ENCODE results near the gene RMND5B.
"Not testable (repeated sequence)": the region's sequence is repeated elsewhere in the genome, so short reads cannot be mapped to it uniquely, and the experiment has no call there.

The RMND5B gene

DNA sequence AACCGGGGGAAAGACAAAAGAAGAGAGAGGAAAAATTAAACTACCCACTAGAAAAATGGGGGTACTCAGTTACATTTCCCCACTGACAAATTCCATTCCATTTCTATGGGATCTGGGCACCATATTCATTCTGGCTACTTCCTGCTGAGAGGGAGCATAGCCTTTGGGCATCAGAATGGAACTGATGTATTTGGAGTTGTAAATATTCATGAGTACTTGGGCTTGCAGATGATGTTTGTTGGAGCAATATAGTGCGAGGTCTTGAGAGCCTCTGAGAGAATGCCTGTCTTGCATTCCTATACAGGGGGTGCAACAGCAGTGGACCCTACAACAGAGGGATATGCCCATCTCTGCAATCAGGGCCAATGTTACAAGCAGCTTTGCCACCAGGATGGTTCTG is 39.6 kb downstream of the RMND5B start:
- no peak for DNase-seq (ENCODE audit: low read depth, low spot score)

DNA sequence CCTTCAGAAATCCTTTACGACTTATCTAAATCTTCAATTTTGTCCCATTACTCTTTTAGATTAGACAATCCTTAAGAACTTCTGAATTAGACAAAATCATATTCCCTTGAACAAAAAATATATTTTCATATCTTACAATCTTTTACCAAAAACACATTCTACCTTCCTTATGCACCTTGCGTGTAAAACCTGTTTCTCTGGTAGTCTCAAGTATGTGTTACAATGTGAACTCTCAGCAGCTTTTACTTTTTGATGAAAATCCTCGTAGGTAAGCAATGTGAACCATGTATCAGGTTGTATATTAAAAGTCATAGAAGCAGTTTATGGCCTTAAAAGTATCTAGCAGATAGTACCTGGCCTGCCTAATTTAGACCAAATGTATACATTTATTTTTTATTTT is 43.6 kb downstream of the RMND5B start:
- DNase-seq (ENCODE audit: low read depth, low spot score) = no peak

DNA sequence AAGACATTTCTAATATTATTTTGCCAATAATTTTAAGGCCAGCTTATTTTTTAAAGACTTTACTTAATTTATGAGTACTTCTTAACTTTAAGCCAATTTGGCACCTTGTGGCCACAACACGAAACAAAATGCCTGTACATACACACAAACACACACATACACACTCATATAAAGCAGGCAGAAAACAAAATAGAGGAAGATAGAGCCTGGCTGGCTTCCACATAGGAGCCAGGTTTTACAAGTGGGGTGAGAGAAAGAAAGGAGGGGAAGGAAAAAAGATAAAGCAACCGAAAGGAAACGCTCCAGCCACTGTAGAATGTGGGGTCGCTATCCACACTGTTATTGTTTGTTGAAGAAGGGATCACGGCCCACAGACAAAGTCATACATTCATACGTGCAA is 46.0 kb downstream of the RMND5B start:
- DNase-seq (ENCODE audit: low read depth, low spot score) = no peak

DNA sequence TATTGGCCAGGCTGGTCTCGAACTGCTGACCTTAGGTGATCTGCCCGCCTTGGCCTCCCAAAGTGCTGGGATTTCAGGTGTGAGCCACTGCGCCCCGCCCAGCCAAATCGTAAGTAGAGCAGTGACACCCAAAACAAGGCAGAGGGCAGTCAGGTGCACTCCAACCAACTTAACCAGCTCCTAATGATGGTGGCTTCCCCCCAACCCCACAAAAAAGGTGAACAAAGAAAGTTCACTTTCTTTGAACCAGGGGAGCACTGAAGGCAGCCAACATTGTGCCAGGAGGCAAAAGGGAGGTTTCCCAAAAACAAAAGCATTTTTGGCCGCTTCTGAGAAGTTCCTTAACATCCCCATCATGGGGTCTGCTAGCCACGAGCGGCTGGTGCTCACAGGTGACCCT is 46.8 kb downstream of the RMND5B start:
- no peak for DNase-seq (ENCODE audit: low read depth, low spot score)

DNA sequence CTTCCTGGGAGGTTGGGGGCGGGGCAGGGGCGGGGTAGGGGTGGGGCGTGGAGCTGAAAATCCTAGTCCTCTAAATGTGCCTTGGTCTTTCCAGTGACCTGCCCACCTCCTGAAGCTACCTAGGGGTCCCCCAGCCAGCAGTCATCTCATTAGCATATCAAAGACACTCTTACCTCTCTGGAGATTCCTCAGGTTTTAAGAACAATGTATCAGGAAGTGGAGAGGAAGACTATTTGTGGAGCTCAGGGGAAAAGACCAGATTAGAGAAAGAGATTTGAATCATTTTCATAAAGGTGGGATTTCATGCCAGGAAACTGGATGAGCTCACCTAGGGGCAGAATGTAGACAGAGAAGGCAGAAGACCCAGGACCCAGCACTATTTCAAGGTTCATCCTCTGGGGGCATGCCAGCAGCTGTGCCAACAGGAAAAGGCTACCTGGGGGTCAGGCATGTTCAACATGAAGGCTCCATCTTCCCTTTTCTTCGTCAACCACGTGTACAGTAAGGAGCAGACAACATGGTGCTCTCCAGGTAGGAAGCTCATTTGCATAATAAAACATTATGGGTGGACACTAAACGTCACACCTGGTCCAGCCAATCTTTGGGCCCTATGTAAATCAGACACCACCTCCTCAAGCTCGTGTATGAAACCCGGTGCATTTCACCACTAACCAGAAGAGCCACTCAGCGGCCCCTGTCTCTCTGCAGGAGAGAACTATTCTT is 49.5 kb downstream of the RMND5B start:
- DNase-seq (ENCODE audit: low read depth, low spot score) = no peak

DNA sequence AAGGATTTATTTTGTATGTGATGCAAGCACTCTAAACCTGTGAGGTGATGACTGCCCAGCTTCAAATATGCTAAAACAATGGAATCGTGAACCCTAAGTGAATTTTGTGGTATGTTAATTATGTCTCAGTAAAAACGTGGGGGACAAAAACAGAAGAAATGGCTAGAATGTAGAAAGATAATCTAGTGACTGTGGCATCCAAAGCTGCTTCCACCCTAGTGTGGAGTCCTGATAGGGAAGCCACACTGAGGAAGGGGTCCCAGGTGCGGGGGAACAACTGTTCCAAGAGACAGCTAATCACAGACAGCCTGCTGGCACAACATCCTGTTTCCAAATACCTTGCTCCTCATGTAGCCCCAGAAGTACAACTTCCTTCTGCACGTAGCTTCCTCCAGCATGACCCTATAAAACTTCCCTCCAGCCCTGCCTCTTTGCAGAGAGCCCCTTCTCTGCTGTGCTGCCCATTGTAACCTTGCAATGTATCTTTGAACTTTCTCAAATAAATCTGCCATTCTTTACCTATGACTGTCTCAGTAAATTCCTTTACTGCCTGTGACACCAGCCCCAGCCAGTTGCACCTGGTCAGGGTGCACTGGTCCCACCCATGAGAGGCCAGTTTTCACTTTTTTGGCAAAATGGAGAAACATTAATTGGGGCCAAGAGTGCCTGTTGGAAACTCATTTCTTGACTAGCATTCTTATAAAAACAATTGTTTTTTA is 51.5 kb downstream of the RMND5B start:
- DNase-seq (ENCODE audit: low read depth, low spot score) = no peak

DNA sequence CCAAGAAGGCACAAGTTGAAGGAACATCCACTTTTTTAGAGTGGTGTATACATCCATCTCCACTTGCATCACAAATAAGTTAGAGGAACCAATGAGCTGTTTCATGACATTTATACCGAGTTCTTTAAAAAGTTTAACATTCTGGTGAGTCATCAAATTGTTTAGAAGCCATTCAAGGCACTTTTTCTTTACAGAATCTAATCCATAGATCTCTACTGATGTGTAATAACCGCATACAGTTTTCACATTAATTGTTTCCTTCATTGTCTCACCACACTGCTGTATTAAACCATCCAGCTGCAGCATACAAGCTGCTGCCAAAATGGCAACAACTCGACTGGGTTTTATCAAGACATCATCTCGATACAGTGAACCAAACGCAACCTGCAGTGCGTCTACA is 55.6 kb downstream of the RMND5B start:
- DNase-seq (ENCODE audit: low read depth, low spot score) = no peak

DNA sequence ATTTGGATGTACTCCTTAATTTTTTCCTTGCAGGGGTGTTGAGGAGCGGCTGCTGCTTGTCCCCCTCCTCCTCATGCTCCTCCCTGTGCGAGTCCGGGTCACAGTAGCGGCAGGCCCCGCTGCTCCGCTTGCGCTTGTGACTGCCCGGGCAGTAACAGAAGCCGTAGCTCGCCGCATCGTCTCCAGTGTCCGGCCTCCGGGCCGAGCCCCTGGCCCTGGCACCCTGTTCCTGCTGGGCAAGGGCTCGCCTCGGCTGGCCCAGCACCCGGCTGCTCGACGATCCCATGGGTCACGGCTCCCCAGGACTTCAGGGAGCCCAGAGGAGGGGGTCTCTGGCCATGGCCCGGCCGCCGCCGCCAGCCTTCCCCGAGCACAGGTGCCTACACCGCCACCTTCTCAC is 56.2 kb downstream of the RMND5B start, which contains the start of gene GMCL2:
TSS of gene GMCL2 (minus strand) at position 358 of the 400 bp plus-strand sequence. CDS start at position 286, 72 bp downstream.
- no peak for DNase-seq (ENCODE audit: low read depth, low spot score)

DNA sequence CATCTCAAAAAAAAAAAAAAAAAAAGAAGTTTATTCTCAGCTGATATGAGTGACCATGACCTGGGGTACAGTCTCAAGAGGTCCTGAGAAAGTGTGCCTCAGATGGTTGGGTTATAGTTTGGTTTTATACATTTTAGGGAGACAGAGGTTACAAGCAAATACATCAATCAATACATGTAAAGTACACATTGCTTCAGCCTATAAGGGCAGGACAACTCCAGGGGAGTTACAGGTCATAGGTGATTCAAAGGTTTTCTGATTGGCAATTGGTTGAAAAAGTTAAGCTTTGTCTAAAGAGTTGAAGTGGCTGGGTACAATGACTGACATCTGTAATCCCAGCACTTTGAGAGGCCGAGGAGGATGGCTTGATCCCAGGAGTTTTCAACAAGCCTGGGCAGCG is 58.6 kb downstream of the RMND5B start:
- DNase-seq (ENCODE audit: low read depth, low spot score) = no peak

DNA sequence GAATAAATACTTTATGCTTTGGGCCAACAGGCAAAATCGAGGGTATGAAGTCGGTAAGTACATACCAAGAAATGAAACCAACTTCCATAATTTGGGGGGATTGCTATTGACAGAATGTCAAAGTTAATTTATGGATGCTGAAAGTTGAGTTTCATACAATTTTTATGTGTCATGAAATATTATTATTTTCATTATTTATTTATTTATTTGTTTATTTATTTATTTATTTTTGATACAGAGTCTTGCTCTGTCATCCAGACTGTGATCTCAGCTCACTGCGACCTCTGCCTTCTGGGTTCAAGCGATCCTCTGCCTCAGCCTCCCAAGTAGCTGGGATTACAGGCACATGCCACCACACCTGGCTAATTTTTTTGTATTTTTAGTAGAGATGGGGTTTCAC is 60.8 kb downstream of the RMND5B start:
- DNase-seq (ENCODE audit: low read depth, low spot score) = no peak

DNA sequence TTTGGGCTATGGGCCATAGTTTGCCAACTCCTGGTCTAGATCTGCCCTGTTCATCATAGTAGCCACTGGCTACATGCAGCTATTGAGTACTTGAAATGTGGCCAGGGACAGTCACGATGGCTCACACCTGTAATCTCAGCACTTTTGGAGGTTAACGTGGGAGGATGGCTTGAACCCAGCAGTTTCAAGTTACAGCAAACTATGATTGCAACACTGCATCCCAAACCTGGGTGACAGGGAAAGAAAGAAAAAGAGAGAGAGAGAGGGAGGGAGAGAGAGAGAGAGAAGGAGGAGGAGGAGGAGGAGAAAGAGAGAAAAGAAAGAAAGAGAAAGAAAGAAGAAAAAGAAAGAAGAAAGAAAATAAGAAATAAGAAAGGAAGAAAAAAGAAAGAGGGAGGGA is 61.4 kb downstream of the RMND5B start:
- no peak for DNase-seq (ENCODE audit: low read depth, low spot score)

DNA sequence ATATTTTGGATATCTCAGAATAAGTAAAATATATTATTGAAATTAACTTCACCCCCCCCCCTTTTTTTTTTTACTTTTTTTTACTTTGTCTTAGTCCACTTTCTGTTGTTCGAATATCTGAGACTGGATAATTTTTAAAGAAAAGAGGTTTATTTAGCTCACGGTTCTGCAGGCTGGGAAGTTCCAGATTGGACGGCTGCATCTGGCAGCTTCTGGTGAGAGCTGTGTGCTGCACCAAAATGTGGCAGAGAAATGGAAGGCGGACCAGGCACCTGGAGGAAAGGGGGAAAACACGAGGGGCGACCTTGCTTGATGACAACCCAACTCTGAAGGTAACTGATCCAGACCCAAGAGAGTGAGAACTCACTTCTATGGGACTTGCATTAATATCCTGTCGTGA is 62.0 kb downstream of the RMND5B start:
- no peak for DNase-seq (ENCODE audit: low read depth, low spot score)

DNA sequence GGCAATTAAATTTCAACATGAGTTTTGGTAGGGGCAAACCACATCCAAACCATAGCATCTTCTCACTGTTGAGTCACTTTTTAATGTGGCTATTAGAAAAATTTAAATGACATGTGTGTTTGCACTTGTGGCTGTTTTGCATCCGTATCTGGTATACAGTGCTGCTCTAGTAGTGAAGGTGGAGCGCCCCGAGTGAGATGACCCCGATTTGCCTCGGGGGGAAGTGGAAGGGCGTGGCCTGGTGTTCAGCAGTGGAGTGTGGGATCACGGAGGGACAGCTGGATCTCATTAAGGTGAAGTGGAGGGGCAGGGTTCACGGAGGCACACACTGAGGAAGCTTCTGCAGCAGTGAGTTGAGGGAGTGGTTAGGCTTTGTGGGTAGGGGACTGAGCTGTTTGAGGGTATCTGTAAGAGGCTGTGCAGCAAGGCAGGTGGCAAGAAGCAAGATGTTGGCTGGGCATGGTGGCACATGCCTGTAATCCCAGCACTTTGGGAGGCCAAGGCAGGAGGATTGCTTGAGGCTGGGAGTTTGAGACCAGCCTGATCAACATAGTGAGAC is 62.5 kb downstream of the RMND5B start:
- DNase-seq (ENCODE audit: low read depth, low spot score) = no peak

DNA sequence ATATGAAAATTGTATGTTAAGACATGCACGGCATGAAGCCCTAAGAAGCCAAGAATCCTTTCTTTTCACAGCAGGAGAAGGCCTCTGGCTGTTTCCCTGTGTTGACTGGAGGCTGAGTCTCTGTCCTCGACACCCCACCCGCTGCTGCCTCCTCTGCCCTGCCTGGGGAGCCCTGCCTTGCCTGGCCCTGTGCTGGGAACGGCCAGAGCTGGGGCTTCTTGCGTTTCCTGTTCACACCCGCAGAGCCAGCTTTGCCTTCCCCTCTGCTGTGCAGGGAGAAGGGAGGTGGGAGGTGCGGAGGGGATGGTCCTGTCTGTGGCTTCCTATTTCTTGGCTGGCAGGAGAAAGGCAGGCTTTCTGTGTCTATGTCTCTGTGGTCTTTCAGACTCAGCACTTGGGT is 63.2 kb downstream of the RMND5B start:
- no peak for DNase-seq (ENCODE audit: low read depth, low spot score)

DNA sequence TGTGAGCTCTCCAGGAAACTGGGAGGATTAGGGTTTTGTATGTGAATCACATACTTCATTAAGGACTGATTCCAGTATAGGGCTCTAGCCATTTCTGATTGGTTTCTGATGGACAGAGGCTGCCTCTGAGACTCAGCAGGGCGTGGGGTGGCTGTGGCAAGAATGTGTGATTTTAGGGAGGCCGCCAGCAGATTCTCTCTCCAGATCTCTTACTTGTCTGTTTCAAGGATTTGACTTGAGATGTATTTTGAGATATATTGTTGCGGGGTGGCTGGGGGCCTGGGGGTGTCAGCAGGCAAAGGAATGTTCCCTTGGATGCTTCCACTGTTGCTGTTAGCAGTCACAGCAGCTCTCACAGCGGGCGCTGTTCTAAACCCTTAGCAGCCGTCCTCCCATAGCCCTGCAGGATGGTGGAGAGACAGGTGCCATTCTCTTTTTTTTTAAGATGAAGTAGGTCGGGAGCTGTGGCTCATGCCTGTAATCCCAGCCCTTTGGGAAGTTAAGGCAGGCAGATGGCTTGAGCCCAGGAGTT is 65.5 kb downstream of the RMND5B start:
- DNase-seq (ENCODE audit: low read depth, low spot score) = no peak

DNA sequence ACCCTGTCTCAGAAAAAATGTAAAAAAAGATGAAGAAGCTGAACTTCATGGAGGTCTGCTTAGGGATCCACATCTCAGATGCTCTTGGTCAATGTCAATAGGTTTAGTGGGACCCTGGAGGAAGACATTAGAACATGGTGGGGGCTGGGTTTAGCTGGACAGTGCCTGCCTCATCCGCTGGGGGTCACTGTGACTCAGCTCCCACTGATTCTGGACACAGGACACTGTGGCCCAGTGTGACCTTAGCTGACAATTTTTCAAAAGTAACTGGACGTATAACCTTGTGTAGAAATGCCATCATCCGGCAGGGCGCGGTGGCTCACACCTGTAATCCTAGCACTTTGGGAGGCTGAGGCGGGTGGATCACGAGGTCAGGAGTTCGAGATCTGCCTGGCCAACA is 66.2 kb downstream of the RMND5B start:
- DNase-seq (ENCODE audit: low read depth, low spot score) = no peak

DNA sequence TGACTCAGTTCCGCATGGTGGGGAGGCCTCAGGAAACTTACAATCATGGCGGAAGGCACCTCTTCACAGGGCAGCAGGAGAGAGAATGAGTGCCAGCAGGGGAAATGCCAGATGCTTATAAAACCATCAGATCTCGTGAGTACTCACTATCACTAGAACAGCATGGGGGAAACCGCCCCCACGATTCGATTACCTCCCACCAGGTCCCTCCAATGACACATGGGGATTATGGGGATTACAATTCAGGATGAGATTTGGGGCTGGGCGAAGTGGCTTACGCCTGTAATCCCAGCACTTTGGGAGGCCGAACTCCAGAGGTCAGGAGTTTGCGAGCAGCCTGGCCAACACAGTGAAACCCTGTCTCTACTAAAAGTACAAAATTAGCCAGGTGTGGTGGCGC is 67.3 kb downstream of the RMND5B start:
- DNase-seq (ENCODE audit: low read depth, low spot score) = not testable (repeated sequence)

DNA sequence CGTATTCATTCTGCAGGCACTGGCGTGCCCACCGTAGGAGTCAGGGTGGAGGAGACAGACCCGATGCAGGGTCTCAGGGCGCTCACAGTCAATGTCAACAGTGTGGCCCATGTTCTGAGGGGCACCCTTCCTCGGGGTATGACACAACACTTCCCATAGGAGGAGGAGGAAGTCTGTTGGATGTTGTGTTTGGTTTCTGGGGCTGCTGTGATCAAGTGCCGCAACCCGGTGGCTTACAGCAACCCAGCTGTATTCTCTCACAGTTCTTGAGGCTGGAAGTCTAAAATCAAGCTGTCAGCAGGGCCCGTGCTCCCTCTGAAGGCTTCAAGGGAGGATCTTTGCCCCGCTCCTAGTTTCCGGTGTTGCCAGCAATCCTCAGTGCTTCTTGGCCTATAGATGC is 67.9 kb downstream of the RMND5B start:
- DNase-seq (ENCODE audit: low read depth, low spot score) = no peak

DNA sequence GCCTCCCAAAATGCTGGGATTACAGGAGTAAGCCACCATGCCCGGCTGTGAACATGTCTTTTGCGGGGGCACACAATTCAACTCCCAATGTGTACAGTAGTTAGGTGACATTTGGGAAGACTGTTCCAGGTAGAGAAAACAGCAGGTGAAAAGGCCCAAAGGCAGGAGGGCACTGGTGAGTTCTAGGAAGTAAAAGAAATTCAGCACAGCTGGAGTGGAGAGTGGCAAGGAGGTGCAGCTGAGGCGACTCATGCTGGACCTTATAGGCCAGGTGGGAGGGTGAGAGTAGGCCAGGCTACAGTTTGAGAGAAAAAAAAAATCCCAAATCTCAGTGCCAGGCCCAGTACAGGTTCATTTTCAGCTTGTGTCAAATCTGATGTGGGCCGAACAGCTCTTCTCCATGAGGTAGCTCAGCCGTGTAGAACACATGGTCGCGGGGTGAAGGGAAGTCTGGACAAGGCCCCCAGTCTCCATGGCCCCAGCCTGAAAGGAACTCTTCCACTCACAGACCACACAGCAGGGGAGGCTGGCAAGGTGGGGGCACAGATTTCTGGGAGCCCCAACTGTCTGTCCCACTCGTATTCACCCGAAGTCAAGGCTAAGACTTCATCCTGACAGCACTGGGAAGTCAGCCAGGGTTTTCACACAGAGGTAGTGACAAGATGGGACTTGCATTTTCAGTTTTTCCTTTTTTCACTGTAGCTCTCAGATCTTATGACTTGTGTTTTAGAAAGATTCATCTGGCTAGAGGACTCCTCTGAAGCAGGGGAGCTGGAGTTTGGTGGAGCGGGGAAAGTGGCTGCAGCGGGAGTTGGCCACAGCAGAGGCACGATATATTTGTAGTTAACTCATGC is 69.0 kb downstream of the RMND5B start:
- no peak for DNase-seq (ENCODE audit: low read depth, low spot score)

Measured in astrocyte of the hippocampus (primary cell).